WTC11 (cell line): Measurements from ENCODE around the gene ZIC4. TPM values are rescaled to one million over a fixed set of nuclear protein-coding genes. Genes with fewer than 3 reads are reported as not detected.

Experiments used
- ATAC-seq: fragments of 200-7000 bp; cut with Tn5 transposase; 2 replicates; pipeline ENCODE4 v1.10.0; 2021; ENCODE audit warnings: mild to moderate bottlenecking, moderate library complexity
- CTCF ChIA-PET: fragments of 300-600 bp; sonication (Branson Sonifier 250); formaldehyde crosslinking; loops from one replicate; lab custom pipeline; 2021; ENCODE audit warnings: antibody characterized with exemption; lab: Charles Lee
- POLR2A ChIA-PET: fragments of 350-600 bp; sonication (Branson Sonifier 250); formaldehyde crosslinking; loops from one replicate; lab custom pipeline; 2021; ENCODE audit warnings: antibody characterized with exemption; lab: Charles Lee
- DNase-seq: peaks from one replicate; pipeline ENCODE4 v3.0.0; 2021; ENCODE audit warnings: low spot score
- H3K27ac Mint-ChIP-seq: 2 replicates; pipeline ENCODE4 v1.8.0; 2021; ENCODE audit warnings: mixed read lengths
- H3K27me3 Mint-ChIP-seq: 2 replicates; pipeline ENCODE4 v1.8.0; 2021; ENCODE audit warnings: low read depth, mild to moderate bottlenecking, moderate library complexity, mixed read lengths
- H3K36me3 Mint-ChIP-seq: 2 replicates; pipeline ENCODE4 v1.8.0; 2021; ENCODE audit warnings: mixed read lengths
- H3K4me1 Mint-ChIP-seq: 2 replicates; pipeline ENCODE4 v1.8.0; 2022; ENCODE audit warnings: mixed read lengths
- H3K4me3 Mint-ChIP-seq: 2 replicates; pipeline ENCODE4 v1.8.0; 2021; ENCODE audit warnings: mild to moderate bottlenecking, moderate library complexity, mixed read lengths
- H3K9me3 Mint-ChIP-seq: 2 replicates; pipeline ENCODE4 v1.8.0; 2021; ENCODE audit warnings: mixed read lengths
- FOXK1 ChIP-seq: sonication (generic); formaldehyde crosslinking; IDR thresholded peaks from 2 replicates; pipeline ENCODE4 v1.8.0; 2022; ENCODE audit warnings: mild to moderate bottlenecking, moderate library complexity, missing genetic modification reagents
- GABPB1 ChIP-seq: sonication (generic); formaldehyde crosslinking; IDR thresholded peaks from 2 replicates; pipeline ENCODE4 v1.8.1; 2023; ENCODE audit warnings: mild to moderate bottlenecking, missing genetic modification reagents
- KAT7 ChIP-seq: sonication (generic); formaldehyde crosslinking; IDR thresholded peaks from 2 replicates; pipeline ENCODE4 v1.8.1; 2023; ENCODE audit warnings: missing genetic modification reagents, mild to moderate bottlenecking, borderline replicate concordance
- MYBL2 ChIP-seq: sonication (generic); formaldehyde crosslinking; IDR thresholded peaks from 2 replicates; pipeline ENCODE4 v1.8.1; 2023; ENCODE audit warnings: mild to moderate bottlenecking, moderate library complexity, missing genetic modification reagents
- SMAD3 ChIP-seq: sonication (generic); formaldehyde crosslinking; IDR thresholded peaks from 2 replicates; pipeline ENCODE4 v1.8.0; 2022; ENCODE audit warnings: missing genetic modification reagents, mild to moderate bottlenecking, borderline replicate concordance
- USF1 ChIP-seq: sonication (generic); formaldehyde crosslinking; IDR thresholded peaks from 2 replicates; pipeline ENCODE4 v1.8.0; 2022; ENCODE audit warnings: mild to moderate bottlenecking, missing genetic modification reagents
- ZNF263 ChIP-seq: sonication (generic); formaldehyde crosslinking; IDR thresholded peaks from 2 replicates; pipeline ENCODE4 v1.8.1; 2022; ENCODE audit warnings: low read depth, mild to moderate bottlenecking, moderate library complexity, missing genetic modification reagents
- ZNF317 ChIP-seq: sonication (generic); formaldehyde crosslinking; IDR thresholded peaks from 2 replicates; pipeline ENCODE4 v1.8.1; 2023; ENCODE audit warnings: low read depth, mild to moderate bottlenecking, moderate library complexity, missing genetic modification reagents, borderline replicate concordance
- ZNF396 ChIP-seq: fragments of 250-450 bp; sonication (Bioruptor Pico); IDR thresholded peaks from 2 replicates; pipeline ENCODE4 v1.8.0; 2021; ENCODE audit warnings: mild to moderate bottlenecking, moderate library complexity, borderline replicate concordance
- ZNF423 ChIP-seq: fragments of 250-450 bp; sonication (Bioruptor Pico); IDR thresholded peaks from 2 replicates; pipeline ENCODE4 v2.1.2; 2022; ENCODE audit warnings: mild to moderate bottlenecking, moderate library complexity
- total RNA-seq: library from RNA; stranded (reverse); gene quantifications from 3 replicates; pipeline ENCODE4 v1.2.3, GENCODE V29; 2021
- TF ChIP-seq, protein P1 (sequence below): sonication (generic); formaldehyde crosslinking; IDR thresholded peaks from 2 replicates; pipeline ENCODE4 v1.8.1; 2023; ENCODE audit warnings: mild to moderate bottlenecking, missing genetic modification reagents, moderate library complexity
- TF ChIP-seq, protein P2 (sequence below): fragments of 200-600 bp; IDR thresholded peaks from 2 replicates; pipeline ENCODE4 v1.8.0; 2022; ENCODE audit warnings: antibody characterized with exemption
- TF ChIP-seq, protein P3 (sequence below): sonication (generic); formaldehyde crosslinking; IDR thresholded peaks from 2 replicates; pipeline ENCODE4 v1.8.1; 2023; ENCODE audit warnings: mild to moderate bottlenecking, missing genetic modification reagents, moderate library complexity

ZIC4 gene
- total RNA-seq, 1 experiment from 2014 or later: 3.5 TPM

GRCh38 chr3:147414390-147415138 is 8.2 kb upstream of the ZIC4 start:
- Mint-ChIP-seq H3K4me1 (peaks cover 80% of the 10 kb centered on the region), H3K27ac (no peak overlapping the region)
- CTCF ChIA-PET: interaction anchor here (0.5 to 4.0 kb wide), 5 partner anchors 30 to 202 kb away, joined by 4 to 23 read pairs (median 4); no protein-coding TSS in a partner anchor

GRCh38 chr3:147413686-147414389 is 7.5 kb upstream of the ZIC4 start:
- peak overlapping the region; percentile 84 for H3K27ac Mint-ChIP-seq
- DNase-seq (peak; percentile 36), ATAC-seq (no peak)
- TF ChIP-seq MYBL2 (no peak), ZNF423 (CRISPR knock-in tag) (no peak), ZNF263 (CRISPR knock-in tag) (no peak), USF1 (CRISPR knock-in tag) (0 out of 2 replicates have a peak, but pooled peaks have one; percentile 21), FOXK1 (CRISPR knock-in tag) (no peak)
- TF ChIP-seq, protein P1, sequence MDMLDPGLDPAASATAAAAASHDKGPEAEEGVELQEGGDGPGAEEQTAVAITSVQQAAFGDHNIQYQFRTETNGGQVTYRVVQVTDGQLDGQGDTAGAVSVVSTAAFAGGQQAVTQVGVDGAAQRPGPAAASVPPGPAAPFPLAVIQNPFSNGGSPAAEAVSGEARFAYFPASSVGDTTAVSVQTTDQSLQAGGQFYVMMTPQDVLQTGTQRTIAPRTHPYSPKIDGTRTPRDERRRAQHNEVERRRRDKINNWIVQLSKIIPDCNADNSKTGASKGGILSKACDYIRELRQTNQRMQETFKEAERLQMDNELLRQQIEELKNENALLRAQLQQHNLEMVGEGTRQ: peak; percentile 64
- H3K4me1 Mint-ChIP-seq: peaks cover 79% of the 10 kb centered on the region
- H3K36me3 Mint-ChIP-seq: peaks cover 3% of the 10 kb centered on the region; the same call in 1 of the 2 replicates
- H3K27me3 Mint-ChIP-seq: peaks cover 99% of the 10 kb centered on the region
- CTCF ChIA-PET: interaction anchor here (0.6 to 4.0 kb wide), 6 partner anchors 16 to 203 kb away, joined by 4 to 23 read pairs (median 4); no protein-coding TSS in a partner anchor
- POLR2A ChIA-PET: interaction anchor here (1.0 to 1.8 kb wide), 3 partner anchors 18 to 22 kb away, joined by 4 to 23 read pairs (median 6); no protein-coding TSS in a partner anchor
- H3K9me3 Mint-ChIP-seq: no peaks in the 10 kb centered on the region
- peak overlapping the region; percentile 73 for H3K4me3 Mint-ChIP-seq

More at GRCh38 chr3:147414390-147415138, 8.2 kb upstream of the ZIC4 start:
- no peak for TF ChIP-seq ZNF317
- TF ChIP-seq GABPB1: no peak
- TF ChIP-seq, protein P2, sequence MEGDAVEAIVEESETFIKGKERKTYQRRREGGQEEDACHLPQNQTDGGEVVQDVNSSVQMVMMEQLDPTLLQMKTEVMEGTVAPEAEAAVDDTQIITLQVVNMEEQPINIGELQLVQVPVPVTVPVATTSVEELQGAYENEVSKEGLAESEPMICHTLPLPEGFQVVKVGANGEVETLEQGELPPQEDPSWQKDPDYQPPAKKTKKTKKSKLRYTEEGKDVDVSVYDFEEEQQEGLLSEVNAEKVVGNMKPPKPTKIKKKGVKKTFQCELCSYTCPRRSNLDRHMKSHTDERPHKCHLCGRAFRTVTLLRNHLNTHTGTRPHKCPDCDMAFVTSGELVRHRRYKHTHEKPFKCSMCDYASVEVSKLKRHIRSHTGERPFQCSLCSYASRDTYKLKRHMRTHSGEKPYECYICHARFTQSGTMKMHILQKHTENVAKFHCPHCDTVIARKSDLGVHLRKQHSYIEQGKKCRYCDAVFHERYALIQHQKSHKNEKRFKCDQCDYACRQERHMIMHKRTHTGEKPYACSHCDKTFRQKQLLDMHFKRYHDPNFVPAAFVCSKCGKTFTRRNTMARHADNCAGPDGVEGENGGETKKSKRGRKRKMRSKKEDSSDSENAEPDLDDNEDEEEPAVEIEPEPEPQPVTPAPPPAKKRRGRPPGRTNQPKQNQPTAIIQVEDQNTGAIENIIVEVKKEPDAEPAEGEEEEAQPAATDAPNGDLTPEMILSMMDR: no peak
- TF ChIP-seq KAT7 (CRISPR knock-in tag): no peak
- TF ChIP-seq, protein P1: no peak
- no peak for TF ChIP-seq ZNF396 (CRISPR knock-in tag)
- TF ChIP-seq, protein P3, sequence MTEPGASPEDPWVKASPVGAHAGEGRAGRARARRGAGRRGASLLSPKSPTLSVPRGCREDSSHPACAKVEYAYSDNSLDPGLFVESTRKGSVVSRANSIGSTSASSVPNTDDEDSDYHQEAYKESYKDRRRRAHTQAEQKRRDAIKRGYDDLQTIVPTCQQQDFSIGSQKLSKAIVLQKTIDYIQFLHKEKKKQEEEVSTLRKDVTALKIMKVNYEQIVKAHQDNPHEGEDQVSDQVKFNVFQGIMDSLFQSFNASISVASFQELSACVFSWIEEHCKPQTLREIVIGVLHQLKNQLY (CRISPR knock-in tag): no peak
- TF ChIP-seq FOXK1 (CRISPR knock-in tag): no peak
- no peak for TF ChIP-seq SMAD3 (CRISPR knock-in tag)
- Mint-ChIP-seq H3K4me3 (peak overlapping the region; percentile 50), H3K9me3 (no peaks in the 10 kb centered on the region), H3K27me3 (peaks cover 99% of the 10 kb centered on the region), H3K36me3 (peaks cover 3% of the 10 kb centered on the region; the same call in 1 of the 2 replicates)
- POLR2A ChIA-PET: interaction anchor here (0.6 kb wide), 1 partner anchor 28 kb away, joined by 5 read pairs; no protein-coding TSS in a partner anchor
- DNase-seq: no peak
- no peak for ATAC-seq
